ENCODE results near the gene LEMD2.

LEMD2 gene

DNA sequence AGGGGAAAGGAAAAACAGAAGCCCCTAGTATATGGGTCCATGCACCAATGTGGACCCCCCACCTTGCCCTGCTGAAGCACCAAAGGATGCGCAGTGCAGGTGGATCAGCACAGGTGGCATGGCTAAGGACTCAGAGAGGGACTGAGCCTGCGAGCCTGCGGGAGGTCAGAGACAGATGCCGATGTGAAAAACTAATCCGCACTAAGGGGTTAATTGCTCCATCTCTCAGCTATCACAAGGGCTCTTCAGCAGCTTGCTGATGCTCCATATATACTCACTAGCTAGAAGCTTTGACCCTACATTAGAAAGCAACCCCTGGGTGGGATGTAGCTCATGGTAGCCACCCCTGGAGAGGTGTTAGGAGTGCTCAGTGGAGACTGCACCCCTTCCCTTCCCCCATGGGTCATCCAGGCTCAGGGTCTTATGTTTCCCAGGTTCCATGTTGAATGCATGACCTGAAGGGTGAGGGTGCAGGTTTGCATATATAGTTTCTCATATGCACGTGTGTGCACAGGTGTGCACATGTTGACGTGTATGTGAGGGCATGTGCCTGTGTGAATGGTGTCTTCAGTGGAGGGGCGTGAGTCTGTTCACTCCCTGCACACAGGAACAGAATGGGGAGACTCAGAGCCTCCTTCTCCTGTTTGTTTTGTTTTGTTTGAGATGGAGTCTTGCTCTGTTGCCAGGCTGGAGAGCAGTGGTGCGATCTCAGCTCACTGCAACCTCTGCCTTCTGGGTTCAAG is 28.9 kb downstream of the LEMD2 start:
- Histone ChIP-seq H3K4me1 (ENCODE audit: insufficient read depth, low read length) (no peaks in the 10 kb centered on the region), H3K9ac (ENCODE audit: low read depth, low read length) (no peak overlapping the region), H3K27ac (ENCODE audit: low read length) (no peak overlapping the region), H3K27me3 (ENCODE audit: insufficient read depth, low read length) (no peaks in the 10 kb centered on the region), H3K4me3 (ENCODE audit: low read length) (no peak overlapping the region), H3K9me3 (ENCODE audit: insufficient read depth, low read depth, low read length) (no peaks in the 10 kb centered on the region), H3K36me3 (ENCODE audit: insufficient read depth, low read depth, low read length) (no peaks in the 10 kb centered on the region)

DNA sequence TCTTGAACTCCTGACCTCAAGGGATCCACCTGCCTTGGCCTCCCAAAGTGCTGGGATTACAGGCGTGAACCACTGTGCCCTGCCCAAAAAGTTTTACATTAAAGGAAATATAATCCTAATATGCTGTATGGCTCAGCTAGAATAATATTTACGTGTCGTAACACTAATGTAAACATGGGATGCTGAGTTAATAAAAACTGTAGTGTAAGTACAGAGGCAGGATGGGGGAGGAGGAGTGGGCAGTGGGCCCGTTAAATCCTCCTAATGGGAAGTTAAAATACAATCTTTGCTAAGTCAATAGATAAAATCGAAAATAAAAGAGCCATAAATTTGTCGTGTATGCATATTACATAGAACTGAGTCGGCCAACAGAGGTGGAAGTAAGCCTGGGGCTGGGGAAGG is 30.1 kb downstream of the LEMD2 start:
- H3K27ac ChIP-seq (ENCODE audit: low read length), result no peak overlapping the region
- no peaks in the 10 kb centered on the region for H3K27me3 ChIP-seq (ENCODE audit: insufficient read depth, low read length)
- H3K4me3 ChIP-seq (ENCODE audit: low read length), result no peak overlapping the region
- H3K9me3 ChIP-seq (ENCODE audit: insufficient read depth, low read depth, low read length), result no peaks in the 10 kb centered on the region
- no peak overlapping the region for H3K9ac ChIP-seq (ENCODE audit: low read depth, low read length)
- no peaks in the 10 kb centered on the region for H3K4me1 ChIP-seq (ENCODE audit: insufficient read depth, low read length)
- no peaks in the 10 kb centered on the region for H3K36me3 ChIP-seq (ENCODE audit: insufficient read depth, low read depth, low read length)

DNA sequence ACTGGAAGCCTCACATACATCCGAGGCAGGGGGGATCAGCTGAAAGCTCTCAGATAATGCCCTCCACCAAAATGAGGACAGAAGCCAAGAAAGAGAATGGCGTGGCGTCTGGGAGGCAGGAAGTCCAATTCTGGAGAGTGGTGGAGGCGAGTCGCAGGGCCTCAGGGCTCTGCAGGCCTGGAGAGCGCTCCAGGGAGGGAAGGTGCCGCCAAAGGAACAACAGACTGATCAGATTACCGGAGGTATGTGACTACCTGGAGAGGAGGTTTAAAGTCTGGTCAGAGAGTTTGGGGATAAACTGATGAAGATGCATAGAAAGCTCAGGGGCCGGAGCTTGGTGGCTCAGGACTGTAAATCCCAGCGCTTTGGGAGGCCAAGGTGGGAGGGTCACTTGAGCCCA is 31.0 kb downstream of the LEMD2 start:
- no peaks in the 10 kb centered on the region for H3K27me3 ChIP-seq (ENCODE audit: insufficient read depth, low read length)
- no peak overlapping the region for H3K9ac ChIP-seq (ENCODE audit: low read depth, low read length)
- H3K9me3 ChIP-seq (ENCODE audit: insufficient read depth, low read depth, low read length), result no peaks in the 10 kb centered on the region
- no peaks in the 10 kb centered on the region for H3K4me1 ChIP-seq (ENCODE audit: insufficient read depth, low read length)
- no peak overlapping the region for H3K4me3 ChIP-seq (ENCODE audit: low read length)
- no peaks in the 10 kb centered on the region for H3K36me3 ChIP-seq (ENCODE audit: insufficient read depth, low read depth, low read length)
- H3K27ac ChIP-seq (ENCODE audit: low read length), result no peak overlapping the region

DNA sequence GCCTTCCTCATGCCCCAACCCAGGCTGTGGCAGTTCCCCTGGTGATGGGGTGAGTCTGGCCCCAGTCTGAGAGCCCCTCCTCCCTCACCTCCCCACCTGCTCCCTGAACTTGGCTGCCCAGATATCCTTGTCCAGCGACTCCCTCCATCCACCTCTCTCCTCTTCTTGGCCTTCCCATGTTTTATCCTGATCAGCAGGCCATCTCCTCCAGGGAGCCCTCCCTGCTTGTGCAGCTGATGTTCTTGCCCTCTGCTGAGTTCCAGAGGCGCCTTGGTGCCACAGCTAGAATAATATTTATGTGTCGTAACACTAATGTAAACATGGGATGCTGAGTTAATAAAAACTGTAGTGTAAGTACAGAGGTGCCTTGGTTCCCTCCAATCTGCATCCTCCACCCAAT is 31.8 kb downstream of the LEMD2 start:
- no peaks in the 10 kb centered on the region for H3K4me1 ChIP-seq (ENCODE audit: insufficient read depth, low read length)
- no peaks in the 10 kb centered on the region for H3K36me3 ChIP-seq (ENCODE audit: insufficient read depth, low read depth, low read length)
- no peaks in the 10 kb centered on the region for H3K27me3 ChIP-seq (ENCODE audit: insufficient read depth, low read length)
- H3K27ac ChIP-seq (ENCODE audit: low read length), result no peak overlapping the region
- H3K9me3 ChIP-seq (ENCODE audit: insufficient read depth, low read depth, low read length), result no peaks in the 10 kb centered on the region
- no peak overlapping the region for H3K4me3 ChIP-seq (ENCODE audit: low read length)
- H3K9ac ChIP-seq (ENCODE audit: low read depth, low read length), result no peak overlapping the region

DNA sequence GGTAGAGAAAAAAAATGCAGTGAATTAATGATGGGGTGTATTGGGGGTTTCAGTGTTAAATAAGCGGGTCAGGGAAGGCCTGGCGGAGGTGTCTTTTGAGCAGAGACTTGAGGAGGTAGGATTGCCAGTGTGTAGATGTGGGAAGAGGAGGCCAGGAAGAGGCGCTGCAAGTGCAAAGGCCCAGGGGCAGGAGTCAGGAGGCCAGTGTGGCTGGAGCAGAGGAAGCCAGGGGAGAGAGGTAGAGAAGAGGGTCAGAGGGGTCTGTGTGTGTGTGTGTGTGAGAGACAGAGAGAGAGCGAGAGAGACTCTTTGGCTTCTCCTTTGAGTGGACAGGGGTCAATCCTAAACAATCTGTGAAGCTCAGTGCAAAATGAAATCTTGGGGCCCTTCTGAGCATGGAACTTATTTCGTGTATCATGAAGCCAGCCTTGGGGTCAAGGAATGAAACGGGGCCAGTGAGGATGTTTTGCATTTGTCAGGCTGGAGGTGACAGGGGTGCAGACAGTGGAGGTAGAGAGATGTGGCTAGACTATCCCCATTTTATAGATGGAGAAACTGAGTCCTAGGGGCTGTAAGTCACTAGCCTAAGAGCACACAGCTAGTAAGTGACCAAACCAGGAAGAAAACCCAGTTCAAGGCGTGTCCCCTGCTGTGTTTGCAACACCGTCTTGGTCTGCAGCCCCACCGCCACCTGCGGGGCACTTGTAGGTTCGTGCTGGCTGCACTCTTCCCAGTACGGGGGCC is 32.5 kb downstream of the LEMD2 start:
- Histone ChIP-seq H3K4me3 (ENCODE audit: low read length) (no peak overlapping the region), H3K27me3 (ENCODE audit: insufficient read depth, low read length) (no peaks in the 10 kb centered on the region), H3K9ac (ENCODE audit: low read depth, low read length) (no peak overlapping the region), H3K27ac (ENCODE audit: low read length) (no peak overlapping the region), H3K4me1 (ENCODE audit: insufficient read depth, low read length) (no peaks in the 10 kb centered on the region), H3K36me3 (ENCODE audit: insufficient read depth, low read depth, low read length) (no peaks in the 10 kb centered on the region), H3K9me3 (ENCODE audit: insufficient read depth, low read depth, low read length) (no peaks in the 10 kb centered on the region)

DNA sequence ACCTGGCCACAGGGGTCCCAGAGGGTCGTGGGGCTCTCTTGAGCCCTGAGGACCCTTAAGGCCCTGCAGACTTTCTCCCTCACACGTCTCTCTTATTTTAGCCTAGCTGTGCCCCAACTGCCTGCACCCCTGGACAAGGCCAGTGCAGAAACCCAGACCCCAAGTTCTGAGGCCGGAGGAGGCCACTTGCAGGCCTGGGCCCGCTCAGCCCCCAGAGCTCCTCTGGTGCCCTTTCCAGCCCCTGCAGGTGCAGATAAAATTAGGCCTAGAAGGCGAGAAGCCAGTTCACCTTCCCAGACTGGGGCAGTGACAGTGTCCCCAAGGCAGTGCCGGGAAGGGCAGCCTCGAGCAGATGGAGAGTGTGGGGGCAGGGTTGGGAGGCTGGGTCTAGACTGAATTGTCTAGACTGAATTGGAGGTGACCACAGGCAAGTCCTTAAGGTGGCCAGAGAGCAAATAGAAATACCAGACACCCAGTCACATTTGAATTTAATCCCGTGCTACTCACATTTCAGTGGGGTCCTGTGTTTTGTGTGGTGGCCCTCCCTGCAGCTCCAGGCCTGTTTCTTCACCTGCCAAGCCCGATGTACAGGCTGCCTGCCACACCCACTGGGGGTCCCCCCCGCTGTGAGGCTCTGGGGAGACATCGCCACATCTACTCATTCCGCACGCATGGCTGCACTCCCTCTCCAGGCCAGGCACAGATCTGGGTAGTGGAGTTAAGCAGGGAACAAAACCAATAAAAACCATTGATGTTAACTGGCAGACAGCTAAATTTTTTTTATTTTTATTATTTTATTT is 33.7 kb downstream of the LEMD2 start:
- no peaks in the 10 kb centered on the region for H3K36me3 ChIP-seq (ENCODE audit: insufficient read depth, low read depth, low read length)
- no peaks in the 10 kb centered on the region for H3K4me1 ChIP-seq (ENCODE audit: insufficient read depth, low read length)
- no peak overlapping the region for H3K4me3 ChIP-seq (ENCODE audit: low read length)
- H3K27me3 ChIP-seq (ENCODE audit: insufficient read depth, low read length), result no peaks in the 10 kb centered on the region
- H3K9ac ChIP-seq (ENCODE audit: low read depth, low read length), result no peak overlapping the region
- H3K27ac ChIP-seq (ENCODE audit: low read length), result no peak overlapping the region
- H3K9me3 ChIP-seq (ENCODE audit: insufficient read depth, low read depth, low read length), result no peaks in the 10 kb centered on the region

DNA sequence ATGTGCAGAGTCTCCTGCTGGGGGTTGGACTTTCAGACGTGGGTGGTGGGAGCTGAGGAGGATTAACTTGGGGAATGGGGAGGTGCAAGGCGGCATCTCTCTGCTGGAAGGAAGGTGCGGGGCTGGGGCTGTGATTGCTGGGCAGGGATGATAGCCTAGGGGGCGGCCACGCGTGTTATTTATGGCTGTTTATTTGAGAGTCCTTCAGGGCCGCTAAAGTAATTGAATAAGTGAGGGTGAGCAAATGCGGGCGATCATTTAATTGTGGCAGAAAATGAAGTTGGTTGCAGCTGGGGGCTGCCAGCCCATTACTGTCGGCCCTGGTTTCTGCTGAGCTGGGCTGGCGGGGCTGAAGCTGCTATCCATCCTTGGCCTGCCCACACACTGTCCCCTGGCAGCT is 34.7 kb downstream of the LEMD2 start:
- no peaks in the 10 kb centered on the region for H3K9me3 ChIP-seq (ENCODE audit: insufficient read depth, low read depth, low read length)
- H3K4me1 ChIP-seq (ENCODE audit: insufficient read depth, low read length), result peaks cover under 1% of the 10 kb centered on the region; the same call in 1 of the 2 replicates
- H3K27me3 ChIP-seq (ENCODE audit: insufficient read depth, low read length), result no peaks in the 10 kb centered on the region
- no peak overlapping the region for H3K27ac ChIP-seq (ENCODE audit: low read length)
- no peak overlapping the region for H3K9ac ChIP-seq (ENCODE audit: low read depth, low read length)
- no peaks in the 10 kb centered on the region for H3K36me3 ChIP-seq (ENCODE audit: insufficient read depth, low read depth, low read length)
- H3K4me3 ChIP-seq (ENCODE audit: low read length), result no peak overlapping the region

DNA sequence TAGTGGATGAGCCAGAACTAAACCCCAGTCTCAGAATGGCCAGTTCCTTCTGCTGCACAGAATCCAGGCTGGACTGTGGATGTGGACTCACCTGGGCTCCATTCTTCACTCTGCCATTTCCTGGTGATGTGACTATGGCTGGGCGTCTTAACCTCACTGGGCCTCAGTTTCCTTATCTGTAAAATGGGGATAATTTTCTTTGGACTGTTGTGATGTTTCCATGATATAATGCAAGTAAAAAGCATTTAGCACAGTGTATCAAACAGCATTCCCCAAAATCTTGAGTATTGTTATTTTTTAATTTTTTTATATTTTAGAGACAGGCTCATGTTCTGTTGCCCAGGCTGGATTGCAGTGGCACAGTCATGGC is 36.3 kb downstream of the LEMD2 start:
- H3K36me3 ChIP-seq (ENCODE audit: insufficient read depth, low read depth, low read length), result no peaks in the 10 kb centered on the region
- H3K27ac ChIP-seq (ENCODE audit: low read length), result no peak overlapping the region
- H3K9ac ChIP-seq (ENCODE audit: low read depth, low read length), result no peak overlapping the region
- peaks cover 7% of the 10 kb centered on the region; the same call in 1 of the 2 replicates for H3K4me1 ChIP-seq (ENCODE audit: insufficient read depth, low read length)
- no peaks in the 10 kb centered on the region for H3K9me3 ChIP-seq (ENCODE audit: insufficient read depth, low read depth, low read length)
- H3K27me3 ChIP-seq (ENCODE audit: insufficient read depth, low read length), result no peaks in the 10 kb centered on the region
- no peak overlapping the region for H3K4me3 ChIP-seq (ENCODE audit: low read length)

DNA sequence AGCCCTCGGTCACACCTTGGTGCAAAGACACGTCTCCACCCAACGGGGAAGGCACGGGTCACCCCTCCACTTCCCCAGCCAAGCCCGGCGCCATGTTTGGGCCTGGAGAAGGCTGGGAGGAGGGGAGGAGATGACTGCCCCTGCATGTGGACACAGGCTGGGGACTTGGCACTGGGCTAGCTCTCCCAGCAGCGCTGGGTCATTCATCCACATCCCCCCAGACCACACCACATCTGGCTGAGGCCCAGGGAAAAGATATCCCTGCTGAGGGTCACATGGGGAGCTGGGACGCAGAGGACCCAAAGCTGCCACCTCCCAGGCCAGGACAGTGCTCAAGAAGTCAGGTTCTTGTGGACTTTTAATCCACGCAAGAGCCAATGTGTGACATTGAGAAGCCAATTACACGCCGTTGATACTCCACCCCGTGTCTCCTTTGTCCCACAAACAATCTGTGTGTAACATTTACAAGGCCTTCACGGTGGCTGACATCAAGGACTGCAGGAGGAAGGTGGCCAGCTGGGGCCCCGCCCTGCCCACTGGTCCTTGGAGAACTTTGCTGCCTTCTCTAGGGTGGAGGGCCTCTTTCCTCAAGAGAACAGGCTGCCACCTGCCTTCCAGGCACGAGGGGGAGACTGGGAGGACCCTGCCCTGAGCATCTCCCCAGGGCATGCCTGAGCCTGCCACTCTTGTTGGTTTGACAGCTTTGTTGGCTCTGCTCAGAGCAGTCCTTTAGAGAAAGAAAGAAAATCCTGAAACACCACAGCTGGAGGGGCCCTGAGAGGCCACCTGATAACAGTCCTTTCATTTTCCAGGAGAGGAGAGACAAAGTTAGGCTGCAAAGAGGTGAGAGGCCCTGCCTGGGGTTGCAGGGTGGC is 36.9 kb downstream of the LEMD2 start:
- no peak overlapping the region for H3K4me3 ChIP-seq (ENCODE audit: low read length)
- no peaks in the 10 kb centered on the region for H3K36me3 ChIP-seq (ENCODE audit: insufficient read depth, low read depth, low read length)
- H3K9ac ChIP-seq (ENCODE audit: low read depth, low read length), result no peak overlapping the region
- no peaks in the 10 kb centered on the region for H3K27me3 ChIP-seq (ENCODE audit: insufficient read depth, low read length)
- H3K9me3 ChIP-seq (ENCODE audit: insufficient read depth, low read depth, low read length), result no peaks in the 10 kb centered on the region
- peaks cover 10% of the 10 kb centered on the region; the same call in 1 of the 2 replicates for H3K4me1 ChIP-seq (ENCODE audit: insufficient read depth, low read length)
- no peak overlapping the region for H3K27ac ChIP-seq (ENCODE audit: low read length)

DNA sequence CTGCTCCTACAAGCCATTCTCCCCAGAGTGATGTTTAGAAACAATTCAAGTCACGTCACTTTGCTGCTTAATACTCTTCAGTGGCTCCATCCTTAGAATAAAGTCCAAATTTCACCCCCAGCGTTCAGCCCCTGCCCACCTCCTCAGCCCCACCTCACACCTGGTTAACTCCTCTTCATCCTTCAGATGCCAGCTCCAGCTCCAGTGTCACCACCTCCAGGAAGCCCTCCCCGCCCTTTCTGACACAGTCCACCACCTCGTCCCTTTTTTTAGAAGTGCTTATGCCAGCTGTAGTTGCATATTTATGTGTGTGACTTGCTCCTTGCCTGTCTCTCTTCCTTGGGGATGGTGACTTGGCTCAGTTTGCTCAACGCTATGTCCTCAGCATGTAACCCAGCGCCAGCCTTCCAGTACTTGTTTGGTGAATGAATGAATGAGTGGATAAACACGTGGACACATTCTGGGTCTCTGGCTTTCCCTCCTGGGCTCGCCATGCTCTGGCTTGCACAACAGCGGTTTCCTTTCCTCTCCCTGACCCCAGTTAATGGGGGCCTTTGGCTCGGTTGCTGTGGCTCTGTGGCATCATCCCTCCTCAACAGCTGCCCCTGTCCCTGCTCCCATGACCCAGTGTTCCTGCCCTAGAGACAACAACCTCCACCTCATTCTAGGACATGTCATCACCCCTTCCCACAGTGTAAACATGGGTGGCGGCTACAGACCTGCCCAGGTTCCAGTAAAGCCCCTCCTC is 38.5 kb downstream of the LEMD2 start:
- Histone ChIP-seq H3K27me3 (ENCODE audit: insufficient read depth, low read length) (no peaks in the 10 kb centered on the region), H3K27ac (ENCODE audit: low read length) (no peak overlapping the region), H3K9me3 (ENCODE audit: insufficient read depth, low read depth, low read length) (no peaks in the 10 kb centered on the region), H3K4me3 (ENCODE audit: low read length) (no peak overlapping the region), H3K9ac (ENCODE audit: low read depth, low read length) (no peak overlapping the region), H3K36me3 (ENCODE audit: insufficient read depth, low read depth, low read length) (no peaks in the 10 kb centered on the region), H3K4me1 (ENCODE audit: insufficient read depth, low read length) (peaks cover 23% of the 10 kb centered on the region; the same call in 1 of the 2 replicates)

All from iPS-20b (cell line).